SK-N-SH (cell line): ENCODE data around the gene GYS1. TPM values are rescaled to one million over a fixed set of nuclear protein-coding genes. Genes with fewer than 3 reads are reported as not detected.

ENCODE experiments used
- CTCF ChIA-PET: fragments of 300-600, 350-600 bp; formaldehyde crosslinking; extraction: SDS; loops from one replicate; lab custom pipeline; 2021; lab: Yijun Ruan, JAX
- POLR2A ChIA-PET: fragments of 350-600 bp; sonication (Branson Sonifier 250); formaldehyde crosslinking; extraction: SDS; loops from one replicate; lab custom pipeline; 2020; ENCODE audit warnings: antibody characterized with exemption, inconsistent platforms; lab: Yijun Ruan, JAX
- DNase-seq: peaks from one replicate; pipeline ENCODE4 v3.0.0; 2012
- H2AFZ ChIP-seq: fragments of 200-600 bp; sonication (generic); 2 replicates; pipeline ENCODE4 v1.8.1; 2016; ENCODE audit warnings: antibody characterized with exemption, mild to moderate bottlenecking, low read depth
- H3F3A ChIP-seq: fragments of 200-600 bp; sonication (generic); replicated peaks from 2 replicates; pipeline ENCODE3; 2016; ENCODE audit warnings: antibody characterized with exemption, mild to moderate bottlenecking; ENCODE audit not compliant: insufficient read depth
- H3K27ac ChIP-seq, 2 experiments: fragments of 200-500 bp in 1 of 2; fragments of 200-600 bp in 1 of 2; sonication (Bioruptor generic) in 1 of 2; sonication (generic), shearing (Covaris generic) in 1 of 2; 2 replicates each; pipeline versions ENCODE4 v1.5.1 to v1.6.1; 2014 to 2016; ENCODE audit warnings: low read depth in 2 of 2, inconsistent platforms in 1 of 2, low read length in 1 of 2, mild to moderate bottlenecking in 1 of 2, mixed read lengths in 1 of 2
- H3K27me3 ChIP-seq: fragments of 200-600 bp; sonication (generic), shearing (Covaris generic); 2 replicates; pipeline ENCODE4 v1.6.1; 2016; ENCODE audit warnings: mixed run types; ENCODE audit not compliant: insufficient read depth
- H3K36me3 ChIP-seq, 2 experiments: fragments of 200-500 bp in 1 of 2; fragments of 200-600 bp in 1 of 2; sonication (Bioruptor generic) in 1 of 2; sonication (generic) in 1 of 2; replicated peaks in 1 of 2; 2 replicates each; pipeline versions ENCODE3 to v1.5.1; 2014 to 2016; ENCODE audit warnings: low read length in 1 of 2, mild to moderate bottlenecking in 1 of 2; ENCODE audit not compliant: insufficient read depth in 2 of 2, control insufficient read depth in 1 of 2
- H3K4me1 ChIP-seq, 2 experiments: fragments of 200-500 bp in 1 of 2; fragments of 200-600 bp in 1 of 2; sonication (Bioruptor generic) in 1 of 2; sonication (generic), shearing (Covaris generic) in 1 of 2; 2 replicates each; pipeline versions ENCODE4 v1.5.1 to v1.6.1; 2014 to 2016; ENCODE audit warnings: low read depth in 1 of 2, low read length in 1 of 2, mixed run types in 1 of 2; ENCODE audit not compliant: insufficient read depth in 2 of 2, control insufficient read depth in 1 of 2
- H3K4me2 ChIP-seq: fragments of 200-600 bp; sonication (generic), shearing (Covaris generic); 2 replicates; pipeline ENCODE4 v1.6.1; 2017; ENCODE audit warnings: mixed run types
- H3K4me3 ChIP-seq, 2 experiments: fragments of 200-500 bp in 1 of 2; fragments of 200-600 bp in 1 of 2; sonication (Bioruptor generic) in 1 of 2; sonication (generic), shearing (Covaris generic) in 1 of 2; 2 replicates each; pipeline versions ENCODE4 v1.5.1 to v1.8.1; 2014 to 2016; ENCODE audit warnings: low read depth in 2 of 2, inconsistent platforms in 1 of 2, low read length in 1 of 2, mild to moderate bottlenecking in 1 of 2, mixed read lengths in 1 of 2, moderate library complexity in 1 of 2
- H3K79me2 ChIP-seq: fragments of 200-600 bp; sonication (generic); 2 replicates; pipeline ENCODE4 v1.8.1; 2017; ENCODE audit warnings: mild to moderate bottlenecking; ENCODE audit not compliant: insufficient read depth
- H3K9ac ChIP-seq: fragments of 200-600 bp; sonication (generic); 2 replicates; pipeline ENCODE4 v1.6.1; 2017; ENCODE audit warnings: mixed run types
- H3K9me2 ChIP-seq: fragments of 200-600 bp; sonication (generic); 2 replicates; pipeline ENCODE4 v1.6.1; 2017; ENCODE audit warnings: mixed run types
- H3K9me3 ChIP-seq: fragments of 200-600 bp; sonication (generic); 2 replicates; pipeline ENCODE4 v1.6.1; 2017; ENCODE audit warnings: mixed run types, mild to moderate bottlenecking, moderate library complexity
- H4K20me1 ChIP-seq: fragments of 200-600 bp; sonication (generic); 2 replicates; pipeline ENCODE4 v1.6.1; 2017; ENCODE audit warnings: mild to moderate bottlenecking, mixed run types; ENCODE audit not compliant: insufficient read depth
- NRF1 ChIP-seq: IDR thresholded peaks from 2 replicates; pipeline ENCODE4 v1.6.1; 2012; ENCODE audit warnings: low read depth, mild to moderate bottlenecking, low read length
- WGBS: methylation state at CpG from one replicate; pipeline ENCODE4 v1.1.6; 2017; ENCODE audit warnings: low lambda C conversion rate; 5-methylcytosine and 5-hydroxymethylcytosine counted together
- polyA plus RNA-seq, 3 experiments: library from polyadenylated mRNA; depleted of rRNA; stranded (reverse); fragments of >200 nt; gene quantifications; 2 replicates each; pipeline ENCODE4 v1.2.3, GENCODE V29; 2012
- small RNA-seq, 7 experiments: library from RNA; depleted of rRNA; stranded (forward); fragments of <200 nt; gene quantifications; one replicate each; pipeline ENCODE3, GENCODE V24; 2012

GYS1 gene
- polyA plus RNA-seq, 1 of the 3 experiments (the other 2 are of a cell fraction), result 25.3 TPM

- Histone ChIP-seq H3K27me3 (no peaks in the 10 kb centered on the region), H3K9ac (no peak overlapping the region), H3K4me1 (no peaks in the 10 kb centered on the region), H3K4me3 (no peak overlapping the region), H3K36me3 (peaks cover 12 to 27% of the 10 kb centered on the region in 2 experiments), H3K27ac (no peak overlapping the region), H3F3A (no peaks in the 10 kb centered on the region), H4K20me1 (no peaks in the 10 kb centered on the region), H3K9me3 (no peaks in the 10 kb centered on the region), H3K4me2 (no peak overlapping the region), H2AFZ (no peak overlapping the region), H3K79me2 (no peaks in the 10 kb centered on the region), H3K9me2 (no peaks in the 10 kb centered on the region)
- ChIA-PET POLR2A (no interaction called here), CTCF (interaction anchor here (0.6 to 0.8 kb wide), 2 partner anchors 83 to 145 kb away, joined by 3 read pairs; partner anchors contain the start of gene HSD17B14)
- DNase-seq, result peak; percentile 75
- 83% methylated on average over 17 of the region's 18 CpGs for WGBS
- TF ChIP-seq NRF1, result no peak
Measured at GRCh38 chr19:48918801-48919247, 74.3 kb downstream of the GYS1 start.

Small RNAs within 50 kb of the gene (small RNA-seq; reads per million reads assigned to genes)
- gene AC026803.1, result 0 reads per million in 7 experiments
- gene MIR6798, result 0 to 0.64 (median 0) reads per million in 7 experiments

Other genes starting within 250 kb of the GYS1 start
- 0.03 TPM in 2 replicates for gene IZUMO1, start 246.4 kb downstream of the GYS1 start, polyA plus RNA-seq (2012; rRNA removed)
- gene FUT1, start 240.7 kb downstream of the GYS1 start, polyA plus RNA-seq (2012; rRNA removed), result 0.03 and 0.08 TPM in 2 replicates
- not detected in 2 replicates for gene FGF21, start 237.8 kb downstream of the GYS1 start, polyA plus RNA-seq (2012; rRNA removed)
- gene BCAT2, start 182.3 kb downstream of the GYS1 start, polyA plus RNA-seq (2012; rRNA removed), result 70.6 and 71.6 TPM in 2 replicates
- 27.9 and 29.7 TPM in 2 replicates for gene HSD17B14, start 156.8 kb downstream of the GYS1 start, polyA plus RNA-seq (2012; rRNA removed)
- gene PLEKHA4, start 124.7 kb downstream of the GYS1 start, polyA plus RNA-seq (2012; rRNA removed), result 4.7 and 5.6 TPM in 2 replicates
- 62.3 and 73.7 TPM in 2 replicates for gene PPP1R15A, start 120.9 kb downstream of the GYS1 start, polyA plus RNA-seq (2012; rRNA removed)
- 0.03 and 0.08 TPM in 2 replicates for gene TULP2, start 94.6 kb downstream of the GYS1 start, polyA plus RNA-seq (2012; rRNA removed)
- 259 and 397 TPM in 2 replicates for gene NUCB1, start 93.0 kb downstream of the GYS1 start, polyA plus RNA-seq (2012; rRNA removed)
- gene DHDH, start 59.6 kb downstream of the GYS1 start, polyA plus RNA-seq (2012; rRNA removed), result 0.31 and 0.72 TPM in 2 replicates
- 278 and 640 TPM in 2 replicates for gene BAX, start 38.4 kb downstream of the GYS1 start, polyA plus RNA-seq (2012; rRNA removed)
- gene FTL, start 28.0 kb downstream of the GYS1 start, polyA plus RNA-seq (2012; rRNA removed), result 587 and 875 TPM in 2 replicates
- 411 and 459 TPM in 2 replicates for gene RUVBL2, start 578 bp upstream of the GYS1 start, polyA plus RNA-seq (2012; rRNA removed)
- gene LHB, start 23.8 kb upstream of the GYS1 start, polyA plus RNA-seq (2012; rRNA removed), result 0.13 and 0.23 TPM in 2 replicates
- gene CGB3, start 31.0 kb upstream of the GYS1 start, polyA plus RNA-seq (2012; rRNA removed), result 0.10 TPM in 1 of 2 replicates, not detected in the other
- gene CGB2, start 38.6 kb upstream of the GYS1 start, polyA plus RNA-seq (2012; rRNA removed), result 0.50 and 0.64 TPM in 2 replicates
- gene CGB1, start 43.6 kb upstream of the GYS1 start, polyA plus RNA-seq (2012; rRNA removed), result not detected in 2 replicates
- 0.11 and 0.16 TPM in 2 replicates for gene CGB5, start 50.5 kb upstream of the GYS1 start, polyA plus RNA-seq (2012; rRNA removed)
- gene CGB8, start 55.8 kb upstream of the GYS1 start, polyA plus RNA-seq (2012; rRNA removed), result 0.13 TPM in 1 of 2 replicates, not detected in the other
- gene CGB7, start 64.4 kb upstream of the GYS1 start, polyA plus RNA-seq (2012; rRNA removed), result 2.0 and 2.1 TPM in 2 replicates
- gene NTF4, start 71.5 kb upstream of the GYS1 start, polyA plus RNA-seq (2012; rRNA removed), result 0.66 and 1.6 TPM in 2 replicates
- gene KCNA7, start 79.4 kb upstream of the GYS1 start, polyA plus RNA-seq (2012; rRNA removed), result 0.02 TPM in 1 of 2 replicates, not detected in the other
- 272 and 359 TPM in 2 replicates for gene SNRNP70, start 92.1 kb upstream of the GYS1 start, polyA plus RNA-seq (2012; rRNA removed)
- gene LIN7B, start 121.1 kb upstream of the GYS1 start, polyA plus RNA-seq (2012; rRNA removed), result 20.8 and 21.1 TPM in 2 replicates
- 2.6 and 3.0 TPM in 2 replicates for gene C19orf73, start 125.8 kb upstream of the GYS1 start, polyA plus RNA-seq (2012; rRNA removed)
- 5.7 and 5.8 TPM in 2 replicates for gene PPFIA3, start 126.2 kb upstream of the GYS1 start, polyA plus RNA-seq (2012; rRNA removed)
- gene HRC, start 162.1 kb upstream of the GYS1 start, polyA plus RNA-seq (2012; rRNA removed), result not detected in 2 replicates
- 16.9 and 20.6 TPM in 2 replicates for gene TRPM4, start 164.5 kb upstream of the GYS1 start, polyA plus RNA-seq (2012; rRNA removed)